Naive thymus-derived CD4-positive, alpha-beta T cell (primary cell): ENCODE measurements around the gene EYS. TPM values are rescaled to one million over a fixed set of nuclear protein-coding genes. Genes with fewer than 3 reads are reported as not detected.

Experiments used
- ATAC-seq: fragments of 150-1000 bp; cut with Tn5 transposase; 2 replicates; pipeline ENCODE4 v1.10.0; 2021; ENCODE audit warnings: mild to moderate bottlenecking, moderate library complexity
- CTCF ChIA-PET: fragments of 350-600 bp; sonication (Branson Sonifier 250); formaldehyde crosslinking; loops from one replicate; lab custom pipeline; 2021; ENCODE audit warnings: antibody characterized with exemption; lab: Charles Lee
- POLR2A ChIA-PET: fragments of 350-600 bp; sonication (Branson Sonifier 250); formaldehyde crosslinking; loops from one replicate; lab custom pipeline; 2021; ENCODE audit warnings: antibody characterized with exemption, inconsistent platforms; lab: Charles Lee
- DNase-seq, 9 donors: peaks; one replicate each; pipeline versions ENCODE4 v3.0.0 to v3.0.0-alpha.2; 2020 to 2022; ENCODE audit warnings: mixed read lengths in 1 of 9
- H3K27ac ChIP-seq: one replicate; pipeline ENCODE4 v1.7.0; 2013; ENCODE audit warnings: mild to moderate bottlenecking, low read depth, low read length, moderate library complexity
- H3K27me3 ChIP-seq, 2 donors: one replicate each; pipeline ENCODE4 v1.7.0; 2013; ENCODE audit warnings: low read length in 2 of 2, mild to moderate bottlenecking in 2 of 2, moderate library complexity in 2 of 2; ENCODE audit not compliant: control insufficient read depth in 2 of 2, insufficient read depth in 2 of 2
- H3K36me3 ChIP-seq, 3 experiments: 1 replicate in 2 of 3; 2 replicates in 1 of 3; pipeline ENCODE4 v1.7.0; 2013; ENCODE audit warnings: low read length in 3 of 3, mild to moderate bottlenecking in 3 of 3, moderate library complexity in 1 of 3; ENCODE audit not compliant: insufficient read depth in 3 of 3, control insufficient read depth in 2 of 3
- H3K4me1 ChIP-seq, 2 donors: one replicate each; pipeline ENCODE4 v1.7.0; 2013; ENCODE audit warnings: low read length in 2 of 2, mild to moderate bottlenecking in 2 of 2, moderate library complexity in 1 of 2; ENCODE audit not compliant: control insufficient read depth in 2 of 2, insufficient read depth in 2 of 2
- H3K4me3 ChIP-seq: 2 replicates; pipeline ENCODE4 v1.7.0; 2013; ENCODE audit warnings: mild to moderate bottlenecking, low read length
- H3K9me3 ChIP-seq, 3 experiments: 1 replicate in 2 of 3; 2 replicates in 1 of 3; pipeline ENCODE4 v1.7.0; 2013; ENCODE audit warnings: low read length in 3 of 3; ENCODE audit not compliant: control insufficient read depth in 2 of 3
- H3K27ac Mint-ChIP-seq, 9 donors: one replicate each; pipeline ENCODE4 v1.8.0; 2020 to 2022; ENCODE audit warnings: mixed read lengths in 9 of 9, mild to moderate bottlenecking in 8 of 9, moderate library complexity in 5 of 9, inconsistent platforms in 2 of 9
- H3K27me3 Mint-ChIP-seq, 5 donors: one replicate each; pipeline ENCODE4 v1.8.0; 2021 to 2022; ENCODE audit warnings: mixed read lengths in 5 of 5, mild to moderate bottlenecking in 1 of 5
- H3K36me3 Mint-ChIP-seq, 5 donors: one replicate each; pipeline ENCODE4 v1.8.0; 2020 to 2022; ENCODE audit warnings: mixed read lengths in 5 of 5, mild to moderate bottlenecking in 3 of 5, inconsistent platforms in 1 of 5
- H3K4me1 Mint-ChIP-seq, 7 donors: one replicate each; pipeline ENCODE4 v1.8.0; 2020 to 2022; ENCODE audit warnings: mixed read lengths in 7 of 7, mild to moderate bottlenecking in 3 of 7, inconsistent platforms in 1 of 7
- H3K4me3 Mint-ChIP-seq, 10 donors: one replicate each; pipeline ENCODE4 v1.8.0; 2020 to 2022; ENCODE audit warnings: mild to moderate bottlenecking in 10 of 10, mixed read lengths in 10 of 10, moderate library complexity in 6 of 10, inconsistent platforms in 2 of 10
- H3K9me3 Mint-ChIP-seq, 11 donors: one replicate each; pipeline ENCODE4 v1.8.0; 2020 to 2022; ENCODE audit warnings: mixed read lengths in 11 of 11, mild to moderate bottlenecking in 4 of 11, inconsistent platforms in 1 of 11, moderate library complexity in 1 of 11
- intact Hi-C, 2 donors: fragments of 100-400 bp; cut with micrococcal nuclease; formaldehyde crosslinking; loops; one replicate each; pipeline ENCODE4 v1.15.1; 2023
- polyA plus RNA-seq, 2 donors: library from polyadenylated mRNA; unstranded; fragments of 300-500 nt; fragmentation: Illumina TruSeq; gene quantifications; one replicate each; pipeline ENCODE4 v1.2.3, GENCODE V29; 2021
- total RNA-seq, 6 experiments: library from RNA in 5 of 6; stranded (reverse) in 5 of 6; gene quantifications; 1 replicate in 5 of 6; 2 replicates in 1 of 6; pipeline ENCODE4 v1.2.3 and lab custom pipeline; 2021 to 2026

EYS gene
- total and polyA plus RNA-seq, 7 experiments from 2014 or later, result 0.07 to 0.21 (median 0.13) TPM; not detected in 4

- no peaks in the 10 kb centered on the region for H3K9me3 ChIP-seq
- Mint-ChIP-seq H3K27me3 (no peaks in the 10 kb centered on the region), H3K4me3 (no peak overlapping the region), H3K27ac (peak overlapping the region in 2 of 9 donors; percentile 11 to 42), H3K36me3 (peaks cover 18 to 30% (median 23%) of the 10 kb centered on the region in 5 donors), H3K9me3 (no peaks in the 10 kb centered on the region), H3K4me1 (peaks cover 3 to 21% (median 7%) of the 10 kb centered on the region in 7 donors)
- intact Hi-C loops, result no loop called here
- peaks cover 0 to 28% (median 8%) of the 10 kb centered on the region in 3 experiments for H3K36me3 ChIP-seq
- no peak overlapping the region for H3K27ac ChIP-seq
- ChIA-PET CTCF (interaction anchor here (0.5 kb wide), 1 partner anchor 128 kb away, joined by 3 read pairs; no protein-coding TSS in a partner anchor), POLR2A (interaction anchor here (1.7 kb wide), 1 partner anchor 81 kb away, joined by 4 read pairs; the partner anchor contains the start of gene PHF3)
- no peak for ATAC-seq
- no peaks in the 10 kb centered on the region for H3K4me1 ChIP-seq
- no peak overlapping the region for H3K4me3 ChIP-seq
- no peak for DNase-seq
- no peaks in the 10 kb centered on the region for H3K27me3 ChIP-seq
Observed at GRCh38 chr6:63716169-63716568, 1990.9 kb downstream of the EYS start.

GRCh38 chr6:63714091-63714490 lies 1992.9 kb downstream of the EYS start:
- Histone ChIP-seq H3K4me1 (no peaks in the 10 kb centered on the region), H3K4me3 (no peak overlapping the region), H3K9me3 (no peaks in the 10 kb centered on the region), H3K27ac (no peak overlapping the region), H3K27me3 (no peaks in the 10 kb centered on the region), H3K36me3 (peaks cover 0 to 45% (median 8%) of the 10 kb centered on the region in 3 experiments)
- intact Hi-C loops, result loop anchor here in 1 of 2 donors (2.0 to 5.0 kb wide), 2 partner anchors 15 to 77 kb away; partner anchors contain the start of gene PHF3
- Mint-ChIP-seq H3K4me1 (peaks cover 0 to 21% (median 7%) of the 10 kb centered on the region in 7 donors), H3K27me3 (no peaks in the 10 kb centered on the region), H3K9me3 (no peaks in the 10 kb centered on the region), H3K27ac (no peak overlapping the region), H3K4me3 (no peak overlapping the region), H3K36me3 (peaks cover 26 to 47% (median 40%) of the 10 kb centered on the region in 5 donors)
- ATAC-seq (no peak), DNase-seq (no peak)
- CTCF ChIA-PET, result interaction anchor here (1.2 kb wide), 1 partner anchor 140 kb away, joined by 4 read pairs; no protein-coding TSS in a partner anchor
- POLR2A ChIA-PET, result interaction anchor here (1.5 to 1.7 kb wide), 2 partner anchors 9 to 79 kb away, joined by 4 read pairs; partner anchors contain the start of gene PHF3

- intact Hi-C loops, result loop anchor here in 1 of 2 donors (5.0 kb wide), 1 partner anchor 76 kb away; the partner anchor contains the start of gene PHF3
- Histone ChIP-seq H3K4me1 (no peaks in the 10 kb centered on the region), H3K27me3 (no peaks in the 10 kb centered on the region), H3K36me3 (peaks cover 0 to 46% (median 8%) of the 10 kb centered on the region in 3 experiments), H3K4me3 (no peak overlapping the region), H3K27ac (no peak overlapping the region), H3K9me3 (no peaks in the 10 kb centered on the region)
- Mint-ChIP-seq H3K4me1 (peaks cover 0 to 21% (median 7%) of the 10 kb centered on the region in 7 donors), H3K4me3 (no peak overlapping the region), H3K27me3 (no peaks in the 10 kb centered on the region), H3K36me3 (peaks cover 26 to 52% (median 42%) of the 10 kb centered on the region in 5 donors), H3K9me3 (no peaks in the 10 kb centered on the region), H3K27ac (peak overlapping the region in 2 of 9 donors; percentile 13 to 21)
- ATAC-seq (no peak), DNase-seq (no peak)
- ChIA-PET POLR2A (no interaction called here), CTCF (no interaction called here)
Observed at GRCh38 chr6:63713332-63713731, 1993.7 kb downstream of the EYS start.

- POLR2A ChIA-PET, result interaction anchor here (0.7 kb wide), 1 partner anchor 63 kb away, joined by 4 read pairs; no protein-coding TSS in a partner anchor
- peaks cover 3 to 26% (median 15%) of the 10 kb centered on the region in 7 donors for H3K4me1 Mint-ChIP-seq
- H3K9me3 ChIP-seq, result no peaks in the 10 kb centered on the region
- DNase-seq (no peak), ATAC-seq (no peak)
- no peaks in the 10 kb centered on the region for H3K4me1 ChIP-seq
- H3K27me3 Mint-ChIP-seq, result no peaks in the 10 kb centered on the region
- CTCF ChIA-PET, result no interaction called here
- H3K27ac Mint-ChIP-seq, result no peak overlapping the region
- H3K36me3 Mint-ChIP-seq, result peaks cover 35 to 71% (median 57%) of the 10 kb centered on the region in 5 donors
- no peak overlapping the region for H3K4me3 Mint-ChIP-seq
- no peak overlapping the region for H3K4me3 ChIP-seq
- H3K9me3 Mint-ChIP-seq, result no peaks in the 10 kb centered on the region
- H3K27me3 ChIP-seq, result no peaks in the 10 kb centered on the region
- H3K36me3 ChIP-seq, result peaks cover 0 to 63% (median 14%) of the 10 kb centered on the region in 3 experiments
- intact Hi-C loops, result loop anchor here in 1 of 2 donors (5.0 kb wide), 2 partner anchors 72 to 112 kb away; partner anchors contain the start of gene PHF3
- no peak overlapping the region for H3K27ac ChIP-seq
Observed at GRCh38 chr6:63709148-63709547, 1997.9 kb downstream of the EYS start.

GRCh38 chr6:63708631-63709030 lies 1998.4 kb downstream of the EYS start:
- Mint-ChIP-seq H3K4me1 (peaks cover 3 to 26% (median 15%) of the 10 kb centered on the region in 7 donors), H3K36me3 (peaks cover 35 to 71% (median 59%) of the 10 kb centered on the region in 5 donors), H3K4me3 (no peak overlapping the region), H3K9me3 (no peaks in the 10 kb centered on the region), H3K27me3 (no peaks in the 10 kb centered on the region), H3K27ac (no peak overlapping the region)
- H3K27me3 ChIP-seq, result no peaks in the 10 kb centered on the region
- no peaks in the 10 kb centered on the region for H3K4me1 ChIP-seq
- CTCF ChIA-PET, result no interaction called here
- ATAC-seq, result no peak
- peaks cover 0 to 67% (median 14%) of the 10 kb centered on the region in 3 experiments for H3K36me3 ChIP-seq
- no peaks in the 10 kb centered on the region for H3K9me3 ChIP-seq
- no peak overlapping the region for H3K27ac ChIP-seq
- POLR2A ChIA-PET, result interaction anchor here (0.7 kb wide), 1 partner anchor 63 kb away, joined by 4 read pairs; no protein-coding TSS in a partner anchor
- no peak for DNase-seq
- intact Hi-C loops, result loop anchor here in 1 of 2 donors (5.0 kb wide), 2 partner anchors 71 to 111 kb away; partner anchors contain the start of gene PHF3
- H3K4me3 ChIP-seq, result no peak overlapping the region

GRCh38 chr6:63706630-63707029 lies 2000.4 kb downstream of the EYS start:
- Histone ChIP-seq H3K9me3 (no peaks in the 10 kb centered on the region), H3K27me3 (no peaks in the 10 kb centered on the region), H3K36me3 (peaks cover 0 to 59% (median 9%) of the 10 kb centered on the region in 3 experiments), H3K4me1 (no peaks in the 10 kb centered on the region), H3K27ac (no peak overlapping the region), H3K4me3 (no peak overlapping the region)
- Mint-ChIP-seq H3K36me3 (peaks cover 24 to 67% (median 48%) of the 10 kb centered on the region in 5 donors), H3K27ac (peak overlapping the region in 1 of 9 donors; percentile 61), H3K27me3 (no peaks in the 10 kb centered on the region), H3K4me3 (no peak overlapping the region), H3K9me3 (no peaks in the 10 kb centered on the region), H3K4me1 (peaks cover 5 to 20% (median 12%) of the 10 kb centered on the region in 7 donors)
- no peak for ATAC-seq
- ChIA-PET CTCF (interaction anchor here (0.6 kb wide), 1 partner anchor 591 kb away, joined by 3 read pairs; no protein-coding TSS in a partner anchor), POLR2A (no interaction called here)
- intact Hi-C loops, result loop anchor here (2.0 to 5.0 kb wide), 4 partner anchors 14 to 109 kb away; partner anchors contain the start of gene PHF3 (in 1 of the 2)
- no peak for DNase-seq
